Pancreas (tissue), 10 donors: ENCODE data around the gene TSC1. TPM values are rescaled to one million over a fixed set of nuclear protein-coding genes. Genes with fewer than 3 reads are reported as not detected.

ENCODE experiments used
- ATAC-seq, 4 donors: fragments of 200-7000 bp; cut with Tn5 transposase; one replicate each; pipeline versions ENCODE4 v1.8.0 to v1.9.1; 2020; ENCODE audit warnings: mild to moderate bottlenecking in 4 of 4, moderate library complexity in 4 of 4
- DNase-seq, 6 donors: peaks; one replicate each; pipeline ENCODE4 v3.0.0-alpha.2; 2020
- FAIRE-seq: peaks from 2 replicates; lab custom pipeline; 2012; peaks lifted over from hg19 to GRCh38; lab: Jason Lieb, UNC
- H3K27ac ChIP-seq, 4 donors: fragments of 200-600 bp; sonication (generic); 1 replicate in 3 of 4; 2 replicates in 1 of 4; pipeline versions ENCODE4 v1.5.0 to v1.8.0; 2020
- H3K27me3 ChIP-seq, 4 donors: fragments of 200-600 bp; one replicate each; pipeline ENCODE4 v1.8.0; 2021
- H3K36me3 ChIP-seq, 3 donors: fragments of 200-600 bp; sonication (generic) in 1 of 3; one replicate each; pipeline versions ENCODE4 v1.5.0 to v1.8.0; 2020 to 2021
- H3K4me1 ChIP-seq, 3 donors: fragments of 200-600 bp; one replicate each; pipeline ENCODE4 v1.8.0; 2021
- H3K4me3 ChIP-seq, 4 donors: fragments of 200-600 bp; sonication (generic) in 2 of 4; one replicate each; pipeline versions ENCODE4 v1.5.0 to v1.8.0; 2020 to 2021
- H3K9me3 ChIP-seq, 4 donors: fragments of 200-600 bp; one replicate each; pipeline ENCODE4 v1.8.0; 2021
- CTCF ChIP-seq, 4 donors: fragments of 200-600 bp; sonication (generic) in 3 of 4; IDR thresholded peaks; one replicate each; pipeline versions ENCODE4 v1.5.0 to v1.8.0; 2021; ENCODE audit warnings: antibody characterized with exemption in 4 of 4
- WGBS, 2 donors: extraction: QIAGEN DNeasy Blood & Tissue Kit; methylation state at CpG; one replicate each; pipeline ENCODE4 v1.1.7; 2013; 5-methylcytosine and 5-hydroxymethylcytosine counted together
- intact Hi-C, 3 donors: fragments of 100-400 bp; cut with DNase I; formaldehyde crosslinking; loops; one replicate each; pipeline versions ENCODE4 v1.11.1 to v1.14.2; 2022
- polyA plus RNA-seq, 2 donors: library from polyadenylated mRNA; stranded (reverse); fragments of 200-250 nt; gene quantifications; one replicate each; pipeline ENCODE4 v1.2.3, GENCODE V29; 2013
- total RNA-seq, 6 donors: library from RNA; stranded (reverse); fragmentation: NEBNext Ultra II Directional in 4 of 6; extraction: Animal tissue kit (Norgen Biotek cat#: 25700) in 4 of 6; gene quantifications; one replicate each; pipeline versions ENCODE4 v1.2.1 to v1.2.4, GENCODE V29; 2021 to 2023
- donor health status: healthy with polysubstance abuse.
- donor health status: DM: no; HTN: no; CAD: no; lungs with moderate emphysema.
- donor health status: DM: no; HTN: no; CAD: no.
- donor health status: control.
- donor health status: control.
- donor health status: Bipolar disorder and iron deficiency.
- donor health status: DM: yes; HTN: yes; CAD: no.
- donor health status: DM: no; HTN: no; CAD: no.
- donor health status: DM: no; HTN: no; CAD: no.
- donor health status: DM: yes; HTN: yes; CAD: no.

The TSC1 gene
- total and polyA plus RNA-seq, 8 donors: 17.1 to 34.5 (median 20.0) TPM

GRCh38 chr9:132949709-132950108 lies 5.3 kb upstream of the TSC1 start:
- no peaks in the 10 kb centered on the region for H3K27me3 ChIP-seq

DNA sequence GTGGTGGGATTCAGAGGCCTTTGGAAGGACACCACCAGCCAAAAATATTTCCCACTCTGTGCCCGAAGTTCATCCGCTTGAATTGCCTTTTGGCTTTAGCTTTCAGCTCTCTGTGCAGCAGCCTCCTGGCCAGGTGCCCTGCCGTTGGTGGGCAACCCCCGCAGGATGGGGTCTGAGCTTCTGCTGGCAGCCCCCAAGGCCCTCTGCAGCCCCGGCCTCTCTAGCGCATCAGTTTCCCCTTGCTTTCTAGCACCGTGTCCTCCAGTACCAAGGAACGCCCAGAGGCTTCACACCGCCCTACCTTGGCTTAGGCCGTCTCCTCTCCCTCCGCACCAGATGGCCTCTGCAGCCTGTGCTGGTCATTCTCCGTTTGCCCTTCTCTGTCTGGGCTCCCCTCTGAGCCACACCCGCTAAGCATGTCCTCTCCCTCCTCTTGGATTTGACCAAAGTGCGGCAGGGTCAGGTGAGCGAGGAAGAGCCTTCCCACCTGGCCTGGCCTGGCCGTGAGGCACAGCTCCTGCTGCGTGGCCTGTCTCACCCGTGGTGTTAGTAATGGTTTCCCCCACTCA lies 4.2 kb upstream of the TSC1 start:
- H3K4me1 ChIP-seq: peaks cover 0 to 3% (median 2%) of the 10 kb centered on the region in 3 donors
- DNase-seq (no peak), FAIRE-seq (no peak), ATAC-seq (no peak)
- 77 to 78% methylated on average over 18 of the region's 18 CpGs for WGBS, 2 donors
- H3K4me3 ChIP-seq: no peak overlapping the region
- no peaks in the 10 kb centered on the region for H3K9me3 ChIP-seq
- intact Hi-C loops: no loop called here
- TF ChIP-seq CTCF (IDR thresholded peaks at IDR 0.05): no peak
- H3K36me3 ChIP-seq: no peaks in the 10 kb centered on the region
- H3K27ac ChIP-seq: no peak overlapping the region
- H3K27me3 ChIP-seq: no peaks in the 10 kb centered on the region

More at GRCh38 chr9:132949709-132950108, 5.3 kb upstream of the TSC1 start:
- intact Hi-C loops: no loop called here
- WGBS, 2 donors: 73 to 85% methylated on average over 4 of the region's 4 CpGs
- Histone ChIP-seq H3K4me1 (no peaks in the 10 kb centered on the region), H3K9me3 (no peaks in the 10 kb centered on the region), H3K27ac (no peak overlapping the region), H3K4me3 (no peak overlapping the region), H3K36me3 (no peaks in the 10 kb centered on the region)
- DNase-seq (no peak), ATAC-seq (no peak), FAIRE-seq (no peak)
- no peak for TF ChIP-seq CTCF (IDR thresholded peaks at IDR 0.05)

DNA sequence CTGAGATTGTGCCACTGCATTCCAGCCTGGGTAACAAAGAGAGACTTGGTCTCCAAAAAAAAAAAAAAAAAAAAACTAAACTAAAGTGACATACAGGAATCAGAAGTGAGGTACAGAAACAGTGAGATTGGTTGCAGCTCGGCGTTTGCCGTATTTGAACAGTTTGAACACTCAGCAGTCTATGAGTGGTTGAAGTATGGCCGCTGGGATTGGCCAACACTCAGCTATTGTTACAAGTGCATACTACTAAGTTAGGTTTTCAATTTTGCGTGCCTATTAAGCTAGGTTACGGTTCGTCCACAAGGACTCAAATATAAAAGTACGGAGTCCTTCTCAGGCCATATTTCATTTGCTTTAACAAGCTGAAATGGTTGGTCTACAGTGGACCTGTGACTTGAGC lies 3.3 kb upstream of the TSC1 start:
- 74 to 81% methylated on average over 8 of the region's 8 CpGs for WGBS, 2 donors
- FAIRE-seq (no peak), ATAC-seq (no peak), DNase-seq (no peak)
- no peaks in the 10 kb centered on the region for H3K36me3 ChIP-seq
- TF ChIP-seq CTCF (IDR thresholded peaks at IDR 0.05): no peak
- no peaks in the 10 kb centered on the region for H3K9me3 ChIP-seq
- H3K4me1 ChIP-seq: peaks cover 7 to 11% (median 11%) of the 10 kb centered on the region in 3 donors
- H3K27me3 ChIP-seq: no peaks in the 10 kb centered on the region
- no peak overlapping the region for H3K27ac ChIP-seq
- intact Hi-C loops: no loop called here
- no peak overlapping the region for H3K4me3 ChIP-seq

- Histone ChIP-seq H3K4me1 (peaks cover 12 to 21% (median 15%) of the 10 kb centered on the region in 3 donors), H3K36me3 (no peaks in the 10 kb centered on the region), H3K4me3 (no peak overlapping the region), H3K9me3 (no peaks in the 10 kb centered on the region), H3K27me3 (no peaks in the 10 kb centered on the region), H3K27ac (no peak overlapping the region)
- ATAC-seq: no peak
- intact Hi-C loops: no loop called here
- DNase-seq: no peak
- 85 to 91% methylated on average over 7 of the region's 7 CpGs for WGBS, 2 donors
- no peak for FAIRE-seq
- no peak for TF ChIP-seq CTCF (IDR thresholded peaks at IDR 0.05)
Observed at GRCh38 chr9:132946631-132947295, 2.3 kb upstream of the TSC1 start.

GRCh38 chr9:132946211-132946610 lies 1.8 kb upstream of the TSC1 start:
- H3K36me3 ChIP-seq: no peaks in the 10 kb centered on the region
- no peaks in the 10 kb centered on the region for H3K27me3 ChIP-seq
- FAIRE-seq (no peak), ATAC-seq (no peak), DNase-seq (no peak)
- no peak for TF ChIP-seq CTCF (IDR thresholded peaks at IDR 0.05)
- H3K9me3 ChIP-seq: no peaks in the 10 kb centered on the region
- H3K27ac ChIP-seq: no peak overlapping the region
- no peak overlapping the region for H3K4me3 ChIP-seq
- intact Hi-C loops: no loop called here
- WGBS, 2 donors: 41% methylated on average over 3 of the region's 3 CpGs
- peaks cover 12 to 23% (median 15%) of the 10 kb centered on the region in 3 donors for H3K4me1 ChIP-seq
